Keratinocyte (primary cell): ENCODE results near the gene RALGAPA2.

ENCODE experiments used
- CTCF ChIP-seq, 3 experiments: IDR thresholded peaks in 1 of 3; conservative IDR thresholded peaks in 1 of 3; optimal IDR thresholded peaks in 1 of 3; 2 replicates in 2 of 3; 3 replicates in 1 of 3; pipeline versions ENCODE3 to v1.5.1; 2011; ENCODE audit warnings: low read length in 3 of 3, mild to moderate bottlenecking in 3 of 3, moderate library complexity in 2 of 3, control low read depth in 1 of 3, inconsistent platforms in 1 of 3; ENCODE audit not compliant: insufficient read depth in 2 of 3; ENCODE audit errors: extremely low read depth in 1 of 3
- EZH2 ChIP-seq: IDR thresholded peaks from one replicate; pipeline ENCODE4 v1.6.1; 2012; ENCODE audit warnings: inconsistent platforms, mild to moderate bottlenecking, low read length, moderate library complexity

GRCh38 chr20:20649945-20650344 is 62.5 kb downstream of the RALGAPA2 start:
- TF ChIP-seq CTCF (optimal IDR thresholded peaks at IDR 0.05 in 1 of 3, IDR thresholded peaks at IDR 0.05 in 1 of 3, conservative IDR thresholded peaks at IDR 0.05 in 1 of 3; ENCODE audit: extremely low read depth in 1 of 3, insufficient read depth in 2 of 3, low read length in 3 of 3) (no peak), EZH2 (no peak)
